ENCODE data around the gene REC114.
"Not testable (repeated sequence)": the region's sequence is repeated elsewhere in the genome, so short reads cannot be mapped to it uniquely, and the experiment has no call there.

Gene REC114

GRCh38 chr15:73575636-73576247, 132.8 kb downstream of the REC114 start:
- DNase-seq (ENCODE audit: low read depth in 2 of 2), result no peak

GRCh38 chr15:73577593-73577992, 134.6 kb downstream of the REC114 start:
- not testable (repeated sequence) for DNase-seq (ENCODE audit: low read depth in 2 of 2)

DNA sequence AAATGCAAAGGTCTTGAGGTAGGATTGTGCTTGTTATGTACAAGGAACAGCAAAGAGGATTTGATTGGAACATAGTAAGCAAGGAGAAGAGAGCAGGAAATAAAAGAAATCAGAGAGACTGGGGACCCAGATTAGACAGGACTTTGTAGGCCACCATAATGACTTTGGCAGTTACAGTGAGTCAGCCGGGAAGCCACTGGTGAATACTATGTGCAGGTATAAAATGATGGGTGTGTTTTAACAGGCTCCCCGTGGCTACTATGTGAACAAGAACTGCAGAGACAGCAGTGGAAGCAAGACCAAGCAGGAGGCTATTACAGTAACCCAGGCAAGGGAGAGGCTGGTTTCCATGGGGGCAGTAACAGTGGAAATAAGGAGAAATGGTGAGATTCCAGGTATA, 135.1 kb downstream of the REC114 start:
- DNase-seq (ENCODE audit: low read depth in 2 of 2), result no peak

DNA sequence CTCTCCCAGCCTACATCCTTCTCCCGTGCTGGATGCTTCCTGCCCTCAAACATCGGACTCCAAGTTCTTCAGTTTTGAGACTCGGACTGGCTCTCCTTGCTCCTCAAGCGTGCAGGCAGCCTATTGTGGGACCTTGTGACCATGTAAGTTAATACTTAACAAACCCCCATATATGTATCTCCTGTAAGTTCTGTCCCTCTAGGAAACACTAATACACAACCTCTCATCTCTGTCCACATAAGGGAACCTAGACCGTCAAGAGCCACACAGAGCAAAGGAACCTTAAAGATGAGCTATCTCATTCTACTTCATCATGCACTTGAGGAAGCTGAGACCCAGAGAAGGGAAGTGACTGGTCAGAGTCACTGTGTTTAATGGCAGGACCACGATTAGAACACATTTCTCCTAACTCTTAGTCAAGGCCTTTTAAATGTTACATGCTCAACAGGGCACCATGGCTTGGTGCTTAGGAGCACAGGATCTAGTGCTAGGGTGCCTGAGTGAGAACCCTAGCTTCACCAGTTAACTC, 140.0 kb downstream of the REC114 start:
- DNase-seq (ENCODE audit: low read depth in 2 of 2), result no peak

GRCh38 chr15:73583544-73583943, 140.6 kb downstream of the REC114 start:
- no peak for DNase-seq (ENCODE audit: low read depth in 2 of 2)

GRCh38 chr15:73584699-73585420, 141.9 kb downstream of the REC114 start:
- no peak for DNase-seq (ENCODE audit: low read depth in 2 of 2)

DNA sequence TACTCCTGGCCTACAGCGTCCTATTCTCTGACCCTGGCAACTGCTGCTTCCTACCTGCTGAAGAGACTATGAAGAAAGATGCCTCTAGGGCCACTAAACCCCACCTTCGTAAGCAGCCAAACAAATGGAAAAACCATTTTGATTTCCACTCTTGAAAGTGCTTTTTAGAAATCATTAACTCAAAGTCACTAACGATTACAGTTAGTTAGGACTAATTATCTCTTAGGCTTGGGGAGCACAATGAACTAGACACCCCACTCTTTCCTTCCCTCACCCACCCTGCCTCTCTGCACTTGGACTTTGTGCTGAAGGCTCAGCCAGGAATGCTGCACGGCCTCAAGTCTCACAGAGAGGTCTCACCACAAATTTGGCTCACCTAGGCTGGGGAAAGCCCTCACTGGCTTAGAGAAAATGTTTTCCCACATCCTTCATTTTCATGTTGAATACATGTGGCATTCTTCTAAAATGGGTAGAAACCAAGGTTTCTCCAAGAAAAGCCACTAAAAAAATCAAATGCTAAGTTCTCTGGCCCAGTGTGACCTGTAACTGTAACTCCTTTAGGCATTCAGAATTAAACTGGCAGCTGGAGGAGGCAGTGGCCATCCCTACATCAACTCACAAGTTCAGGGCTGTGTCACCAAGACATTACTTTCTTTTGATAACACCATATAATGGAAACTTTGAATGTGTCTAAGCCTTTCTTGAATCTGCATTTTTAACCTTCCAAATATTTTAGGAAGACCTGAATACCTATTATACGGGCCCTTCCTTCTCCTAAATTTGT, 143.1 kb downstream of the REC114 start:
- no peak for DNase-seq (ENCODE audit: low read depth in 2 of 2)

GRCh38 chr15:73589766-73590165, 146.8 kb downstream of the REC114 start:
- no peak for DNase-seq (ENCODE audit: low read depth in 2 of 2)

DNA sequence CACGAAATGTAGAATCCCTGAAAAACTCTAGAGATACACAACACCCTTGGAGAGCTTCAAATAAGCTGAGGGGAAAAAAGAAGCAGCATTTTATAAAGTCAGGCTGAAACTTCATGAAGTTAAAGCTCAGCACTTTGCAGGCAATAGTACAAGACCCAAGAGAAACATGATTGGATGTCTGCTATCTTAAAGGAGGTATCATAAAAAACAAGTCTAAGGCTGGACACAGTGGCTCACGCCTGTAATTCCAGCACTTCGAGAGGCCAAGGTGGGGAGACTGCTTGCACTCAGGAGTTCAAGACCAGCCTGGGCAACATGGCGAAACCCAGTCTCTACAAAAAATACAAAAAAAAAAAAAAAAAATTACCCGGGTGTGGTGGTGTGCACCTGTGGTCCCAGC, 147.3 kb downstream of the REC114 start:
- no peak for DNase-seq (ENCODE audit: low read depth in 2 of 2)

DNA sequence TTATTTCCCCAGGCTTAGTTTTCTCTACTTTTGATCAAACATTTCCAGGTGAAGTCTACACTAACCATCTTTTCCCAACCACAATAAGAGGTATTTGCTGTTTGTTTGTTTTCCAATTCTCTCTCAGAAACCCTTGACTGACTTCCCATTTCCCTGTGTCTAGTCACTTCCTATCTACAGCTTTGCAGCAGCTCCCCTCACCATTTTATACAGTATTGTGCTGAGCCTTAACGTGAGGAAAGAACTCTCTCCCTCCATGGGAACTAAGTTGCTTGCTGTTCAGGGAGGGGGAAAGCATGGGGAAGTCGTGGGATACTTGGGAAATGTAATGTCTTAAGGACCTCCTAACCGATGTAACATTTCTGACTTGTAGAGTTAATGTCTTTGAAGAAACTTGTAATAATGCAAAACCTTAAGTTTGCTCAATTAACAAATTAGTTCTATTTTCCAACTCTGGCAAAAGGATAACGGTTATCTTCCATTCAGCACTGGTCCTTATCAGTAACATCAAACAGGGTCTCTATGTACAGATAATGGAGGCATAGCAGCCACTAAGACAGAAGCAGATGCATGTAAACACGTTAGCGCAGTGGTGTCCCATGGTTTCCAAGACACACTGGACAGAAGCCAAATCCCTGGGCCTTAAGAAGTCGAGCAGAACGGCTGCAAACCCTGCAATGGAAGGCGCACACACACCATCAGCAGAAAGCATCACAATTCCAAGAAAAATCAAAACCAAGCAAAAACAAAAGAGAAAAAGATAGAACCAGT, 150.5 kb downstream of the REC114 start:
- DNase-seq (ENCODE audit: low read depth in 2 of 2), result no peak

DNA sequence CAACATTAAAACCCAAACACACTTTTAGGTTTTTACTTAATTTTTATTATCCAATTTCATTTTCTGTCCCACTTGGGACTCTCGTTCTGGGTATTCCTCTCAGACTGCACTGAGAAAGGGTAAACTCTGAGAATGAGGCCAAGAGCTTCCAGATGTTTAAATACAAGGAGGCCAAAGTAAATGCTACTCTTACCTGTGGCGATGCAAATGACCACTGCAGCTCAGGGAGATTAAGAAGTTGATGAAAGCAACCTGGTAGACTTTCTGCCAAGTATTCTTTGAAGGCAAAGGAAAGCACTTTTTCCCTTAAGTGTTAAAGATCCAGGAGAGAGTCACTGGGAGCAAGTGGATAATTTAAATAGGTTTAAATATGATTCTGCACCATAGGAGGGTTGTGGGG, 151.1 kb downstream of the REC114 start:
- no peak for DNase-seq (ENCODE audit: low read depth in 2 of 2)

DNA sequence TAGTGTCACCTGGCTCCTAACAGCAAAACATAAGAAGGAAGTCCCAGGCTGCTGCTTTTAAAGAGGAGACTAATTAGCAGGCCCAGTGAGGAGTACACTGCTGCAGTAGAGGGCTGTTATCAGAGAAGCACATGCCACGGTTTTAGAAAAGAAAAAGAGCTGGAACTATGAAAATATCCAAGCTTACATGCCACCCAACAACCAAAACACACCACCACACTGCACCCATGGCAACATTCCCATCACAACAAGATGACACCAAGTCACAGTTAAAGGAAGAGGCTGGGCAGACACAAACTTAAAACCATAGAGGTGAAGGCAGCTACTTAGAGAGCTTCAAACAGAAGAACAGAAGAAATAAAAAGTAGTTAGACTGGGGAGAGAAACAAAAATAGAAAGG, 153.2 kb downstream of the REC114 start:
- DNase-seq (ENCODE audit: low read depth in 2 of 2), result no peak

DNA sequence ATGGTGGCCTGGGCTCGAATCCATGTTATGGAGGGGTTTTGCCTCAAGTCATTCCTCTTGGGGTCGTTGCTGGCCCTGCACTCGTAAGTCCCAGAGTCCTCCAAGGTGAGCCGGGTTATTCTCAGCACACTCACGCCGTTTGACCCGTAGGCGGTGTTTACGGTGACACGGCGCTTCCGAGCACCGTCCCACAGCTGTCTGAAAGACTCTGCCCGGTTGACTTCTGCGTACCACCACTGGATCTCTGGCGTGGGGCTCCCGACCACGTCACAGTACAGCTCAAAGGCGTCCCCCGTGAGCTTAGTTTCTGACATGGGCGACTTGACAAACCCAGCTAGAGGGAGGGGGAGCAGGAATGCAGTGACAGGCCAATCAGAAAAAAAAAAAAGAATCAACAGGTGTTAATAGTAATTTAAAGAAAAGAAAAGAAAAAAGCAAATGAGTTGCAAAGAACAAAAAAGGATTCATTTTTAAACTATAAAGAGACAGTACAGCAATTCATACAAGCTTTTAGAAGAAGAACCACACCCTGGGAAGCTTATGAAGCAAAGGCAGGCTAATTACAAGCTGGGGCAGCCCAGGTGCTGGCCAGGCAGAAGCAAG, 154.2 kb downstream of the REC114 start:
- DNase-seq (ENCODE audit: low read depth in 2 of 2), result no peak

GRCh38 chr15:73598530-73599160, 155.7 kb downstream of the REC114 start:
- no peak for DNase-seq (ENCODE audit: low read depth in 2 of 2)

GRCh38 chr15:73599934-73600333, 157.0 kb downstream of the REC114 start:
- DNase-seq (ENCODE audit: low read depth in 2 of 2), result no peak

DNA sequence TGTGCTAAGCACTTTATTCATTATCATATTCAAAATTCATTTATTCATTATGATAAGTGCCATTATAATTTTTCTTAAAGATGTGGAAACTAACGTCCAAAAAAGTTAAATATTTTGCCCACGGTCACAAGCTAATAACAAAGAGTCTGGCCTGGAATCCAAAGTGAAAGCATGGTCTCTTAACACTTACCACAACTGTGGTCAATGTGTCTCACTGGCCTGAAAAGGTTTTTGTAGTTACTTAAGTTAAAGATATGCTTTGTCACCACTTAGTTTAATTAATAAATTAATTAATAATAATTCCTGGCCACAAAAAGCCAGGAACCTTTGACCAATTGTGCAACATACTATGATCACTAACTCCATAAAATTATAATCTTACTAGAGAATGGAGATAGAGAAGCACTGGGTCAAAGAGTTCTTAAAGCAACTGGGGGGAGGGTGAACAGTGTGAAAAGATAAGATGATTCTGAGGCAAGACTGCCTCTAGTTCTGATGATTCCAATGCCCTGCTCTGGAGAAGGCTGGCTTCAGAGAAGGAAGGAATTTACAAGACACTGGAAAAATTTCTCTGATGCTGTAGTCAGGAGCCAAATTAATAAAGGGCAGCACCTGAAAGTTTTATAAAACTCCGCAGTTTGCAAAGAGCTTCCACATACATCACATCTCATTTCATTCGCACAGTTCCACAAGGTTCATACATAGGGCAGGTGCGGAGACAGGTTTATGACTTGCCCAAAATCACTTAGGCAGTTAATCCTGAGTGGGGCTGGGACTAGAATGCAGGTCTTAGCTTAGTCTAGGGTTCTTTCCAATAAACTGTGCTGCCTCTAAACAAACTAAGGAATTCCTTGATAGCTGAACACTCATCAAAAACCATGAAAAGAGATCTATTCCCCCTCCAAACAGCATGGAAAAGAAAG, 157.7 kb downstream of the REC114 start:
- no peak for DNase-seq (ENCODE audit: low read depth in 2 of 2)

DNA sequence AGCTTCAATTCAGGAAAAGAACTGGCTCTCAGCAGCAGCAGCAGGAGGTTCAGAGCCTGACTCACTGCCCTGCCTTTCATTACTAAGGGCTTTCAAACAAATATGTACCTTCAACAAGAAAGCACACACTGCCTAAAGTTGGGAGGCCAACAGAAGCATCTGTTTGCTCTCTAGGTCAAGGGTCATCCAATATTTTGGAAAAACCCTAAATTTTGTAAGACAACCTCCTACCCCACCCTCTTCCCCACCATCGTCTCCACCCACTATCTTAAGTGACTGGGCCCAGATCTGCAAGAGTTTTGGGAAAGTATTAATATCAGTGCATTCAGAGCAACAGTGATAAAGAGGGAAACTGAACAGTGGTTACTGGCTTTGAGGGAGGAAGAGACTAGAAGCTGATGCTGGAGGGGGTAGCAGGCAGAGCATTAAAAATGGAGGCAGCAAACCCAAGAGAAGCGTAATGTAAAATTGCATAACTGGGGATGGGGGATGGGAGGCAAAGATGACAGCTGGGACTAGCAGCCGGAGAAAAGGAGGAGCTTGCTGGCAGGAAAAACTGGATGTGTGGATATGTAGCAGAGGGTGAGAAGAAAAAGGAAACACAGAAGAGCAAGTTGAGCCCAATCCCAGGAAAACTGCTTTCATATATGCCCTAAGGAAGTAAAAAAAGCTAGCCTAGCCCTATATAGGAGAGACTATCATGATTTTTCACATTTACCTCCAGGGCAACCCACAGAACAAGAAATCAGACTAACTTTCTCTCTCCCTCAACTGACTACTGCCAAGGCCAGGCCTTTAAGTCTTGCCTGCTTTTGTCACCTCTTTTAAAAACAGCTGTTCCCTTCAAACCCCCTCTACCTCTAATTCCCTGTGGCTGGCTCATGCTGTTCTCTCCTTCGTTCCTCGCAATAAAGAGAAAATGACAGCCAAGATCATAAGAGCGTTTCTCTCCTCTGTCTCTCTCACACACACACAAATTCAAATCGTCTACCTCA, 158.8 kb downstream of the REC114 start:
- no peak for DNase-seq (ENCODE audit: low read depth in 2 of 2)

DNA sequence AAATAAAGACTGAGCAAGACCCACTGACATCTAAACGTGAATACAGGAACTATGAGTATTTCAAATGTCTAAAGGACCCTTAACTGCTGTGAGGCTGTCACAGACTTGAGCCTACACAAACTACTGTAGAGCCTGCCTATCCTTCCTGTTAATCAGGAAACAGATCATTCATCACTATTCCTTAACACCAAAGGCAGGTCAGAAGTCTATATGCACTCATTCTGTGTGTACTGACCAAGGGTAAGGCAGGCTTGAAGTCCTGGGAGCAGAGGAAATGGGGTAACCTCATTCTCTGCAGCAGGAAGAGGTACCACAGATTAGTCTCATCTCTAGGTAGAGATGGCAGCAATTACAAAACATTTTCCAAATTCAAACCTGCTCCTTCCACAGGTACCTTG, 159.5 kb downstream of the REC114 start:
- DNase-seq (ENCODE audit: low read depth in 2 of 2), result no peak

- DNase-seq (ENCODE audit: low read depth in 2 of 2), result no peak
Measured at GRCh38 chr15:73602992-73603391, 160.0 kb downstream of the REC114 start.
